Liver (tissue), 9 donors: ENCODE results near the gene CLIC6. TPM values are rescaled to one million over a fixed set of nuclear protein-coding genes. Genes with fewer than 3 reads are reported as not detected.

Experiments
- DNase-seq: peaks from one replicate; pipeline ENCODE4 v3.0.0-alpha.2; 2017; ENCODE audit warnings: low spot score
- H3K27ac ChIP-seq, 2 donors: one replicate each; pipeline ENCODE4 v1.7.0; 2013; ENCODE audit warnings: inconsistent platforms in 2 of 2, low read length in 2 of 2, control low read depth in 1 of 2, low read depth in 1 of 2, mild to moderate bottlenecking in 1 of 2
- H3K27me3 ChIP-seq, 4 donors: one replicate each; pipeline versions ENCODE4 v1.6.1 to v1.7.0; 2013; ENCODE audit warnings: low read length in 3 of 4, inconsistent platforms in 1 of 4, mild to moderate bottlenecking in 1 of 4, moderate library complexity in 1 of 4; ENCODE audit not compliant: control insufficient read depth in 4 of 4, insufficient read depth in 4 of 4
- H3K36me3 ChIP-seq, 4 donors: one replicate each; pipeline versions ENCODE4 v1.6.1 to v1.7.0; 2013; ENCODE audit warnings: low read length in 3 of 4, mild to moderate bottlenecking in 3 of 4, low read depth in 1 of 4, moderate library complexity in 1 of 4; ENCODE audit not compliant: control insufficient read depth in 4 of 4, insufficient read depth in 3 of 4
- H3K4me1 ChIP-seq, 4 donors: one replicate each; pipeline versions ENCODE4 v1.6.1 to v1.7.0; 2013; ENCODE audit warnings: low read length in 3 of 4, mild to moderate bottlenecking in 3 of 4, moderate library complexity in 1 of 4; ENCODE audit not compliant: control insufficient read depth in 4 of 4, insufficient read depth in 4 of 4
- H3K4me3 ChIP-seq, 3 donors: one replicate each; pipeline versions ENCODE4 v1.6.1 to v1.7.0; 2013; ENCODE audit warnings: low read length in 3 of 3, control low read depth in 1 of 3, low read depth in 1 of 3, mild to moderate bottlenecking in 1 of 3
- H3K9ac ChIP-seq, 2 donors: one replicate each; pipeline ENCODE4 v1.7.0; 2013; ENCODE audit warnings: low read length in 2 of 2, mild to moderate bottlenecking in 2 of 2, moderate library complexity in 2 of 2, control low read depth in 1 of 2, low read depth in 1 of 2
- H3K9me3 ChIP-seq, 4 donors: one replicate each; pipeline versions ENCODE4 v1.6.1 to v1.7.0; 2013; ENCODE audit warnings: low read length in 3 of 4; ENCODE audit not compliant: control insufficient read depth in 4 of 4
- EGR1 ChIP-seq, 2 donors: IDR thresholded peaks; 2 replicates each; pipeline ENCODE4 v1.6.1; 2016 to 2018; ENCODE audit warnings: antibody characterized with exemption in 2 of 2, low read depth in 2 of 2
- GABPA ChIP-seq, 2 donors: IDR thresholded peaks in 1 of 2; conservative IDR thresholded peaks in 1 of 2; 2 replicates each; pipeline ENCODE4 v1.6.1; 2016; ENCODE audit warnings: antibody characterized with exemption in 2 of 2, mild to moderate bottlenecking in 1 of 2, moderate library complexity in 1 of 2
- HNF4A ChIP-seq, 2 donors: conservative IDR thresholded peaks; 2 replicates each; pipeline ENCODE4 v1.6.1; 2016; ENCODE audit warnings: antibody characterized with exemption in 2 of 2, mild to moderate bottlenecking in 2 of 2
- RAD21 ChIP-seq, 2 donors: IDR thresholded peaks; 2 replicates each; pipeline ENCODE4 v1.6.1; 2016; ENCODE audit warnings: antibody characterized with exemption in 2 of 2, mild to moderate bottlenecking in 2 of 2
- RXRA ChIP-seq, 2 donors: IDR thresholded peaks; 2 replicates each; pipeline ENCODE4 v1.6.1; 2017 to 2018; ENCODE audit warnings: antibody characterized with exemption in 2 of 2, mild to moderate bottlenecking in 1 of 2
- SP1 ChIP-seq: IDR thresholded peaks from 2 replicates; pipeline ENCODE4 v1.6.1; 2018; ENCODE audit warnings: antibody characterized with exemption, mild to moderate bottlenecking
- TAF1 ChIP-seq: conservative IDR thresholded peaks from 2 replicates; pipeline ENCODE4 v1.6.1; 2016; ENCODE audit warnings: antibody characterized with exemption, mild to moderate bottlenecking
- YY1 ChIP-seq: IDR thresholded peaks from 2 replicates; pipeline ENCODE4 v1.6.1; 2016; ENCODE audit warnings: antibody characterized with exemption, mild to moderate bottlenecking
- WGBS: extraction: QIAGEN DNeasy Blood & Tissue Kit; methylation state at CpG from one replicate; pipeline ENCODE4 v1.1.7; 2013; 5-methylcytosine and 5-hydroxymethylcytosine counted together
- polyA plus RNA-seq, 2 donors: library from polyadenylated mRNA; stranded (reverse) in 1 of 2; unstranded in 1 of 2; fragments of 200-250 nt in 1 of 2; fragments of >200 nt in 1 of 2; fragmentation: Nextera tagmentation in 1 of 2; extraction: Ambion mirVana in 1 of 2; gene quantifications; one replicate each; pipeline versions ENCODE4 v1.2.1 to v1.2.3, GENCODE V29; 2013 to 2015
- total RNA-seq, 2 donors: library from RNA; depleted of rRNA; stranded (reverse); fragments of >200 nt; gene quantifications; one replicate each; pipeline ENCODE4 v1.2.3, GENCODE V29; 2014
- TF ChIP-seq, protein P1 (sequence below): fragments of 150-350 bp; IDR thresholded peaks from 2 replicates; pipeline ENCODE4 v1.5.1; 2017; ENCODE audit warnings: improper control_type of control experiment, low read depth, low read length; ENCODE audit not compliant: missing input control
- TF ChIP-seq, protein P2 (sequence below): IDR thresholded peaks from 2 replicates; pipeline ENCODE4 v1.6.1; 2016; ENCODE audit warnings: antibody characterized with exemption, mild to moderate bottlenecking
- TF ChIP-seq, protein P3 (sequence below): IDR thresholded peaks from 2 replicates; pipeline ENCODE4 v1.6.1; 2016; ENCODE audit warnings: antibody characterized with exemption
- donor health status: healthy.
- donor health status: healthy.
- donor health status: healthy.
- donor health status: healthy.
- donor health status: healthy.

Gene CLIC6
- total and polyA plus RNA-seq, 4 donors, result 0.05 to 0.59 (median 0.23) TPM

DNA sequence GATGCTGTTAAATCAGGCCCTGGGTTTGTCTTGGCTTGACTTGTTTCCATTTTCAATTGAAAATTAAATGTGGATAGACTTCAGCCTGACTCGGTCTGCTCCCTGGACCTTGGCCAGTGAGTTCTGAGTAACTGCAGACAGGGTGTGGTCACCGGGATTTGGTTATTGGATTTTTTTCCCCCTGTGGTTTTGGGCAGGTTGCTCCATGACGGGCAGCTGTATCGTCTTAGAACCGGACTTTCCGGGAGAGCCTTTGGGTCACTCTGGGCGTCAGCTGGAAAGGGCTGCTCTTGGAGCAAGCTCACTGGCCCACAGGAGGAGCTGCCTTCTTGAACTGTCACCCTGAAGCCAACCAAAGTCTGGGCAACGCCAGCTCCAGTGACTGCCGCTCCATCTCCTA, 75.0 kb downstream of the CLIC6 start (continued):
- TF ChIP-seq, protein P1, sequence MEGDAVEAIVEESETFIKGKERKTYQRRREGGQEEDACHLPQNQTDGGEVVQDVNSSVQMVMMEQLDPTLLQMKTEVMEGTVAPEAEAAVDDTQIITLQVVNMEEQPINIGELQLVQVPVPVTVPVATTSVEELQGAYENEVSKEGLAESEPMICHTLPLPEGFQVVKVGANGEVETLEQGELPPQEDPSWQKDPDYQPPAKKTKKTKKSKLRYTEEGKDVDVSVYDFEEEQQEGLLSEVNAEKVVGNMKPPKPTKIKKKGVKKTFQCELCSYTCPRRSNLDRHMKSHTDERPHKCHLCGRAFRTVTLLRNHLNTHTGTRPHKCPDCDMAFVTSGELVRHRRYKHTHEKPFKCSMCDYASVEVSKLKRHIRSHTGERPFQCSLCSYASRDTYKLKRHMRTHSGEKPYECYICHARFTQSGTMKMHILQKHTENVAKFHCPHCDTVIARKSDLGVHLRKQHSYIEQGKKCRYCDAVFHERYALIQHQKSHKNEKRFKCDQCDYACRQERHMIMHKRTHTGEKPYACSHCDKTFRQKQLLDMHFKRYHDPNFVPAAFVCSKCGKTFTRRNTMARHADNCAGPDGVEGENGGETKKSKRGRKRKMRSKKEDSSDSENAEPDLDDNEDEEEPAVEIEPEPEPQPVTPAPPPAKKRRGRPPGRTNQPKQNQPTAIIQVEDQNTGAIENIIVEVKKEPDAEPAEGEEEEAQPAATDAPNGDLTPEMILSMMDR, result no peak

DNA sequence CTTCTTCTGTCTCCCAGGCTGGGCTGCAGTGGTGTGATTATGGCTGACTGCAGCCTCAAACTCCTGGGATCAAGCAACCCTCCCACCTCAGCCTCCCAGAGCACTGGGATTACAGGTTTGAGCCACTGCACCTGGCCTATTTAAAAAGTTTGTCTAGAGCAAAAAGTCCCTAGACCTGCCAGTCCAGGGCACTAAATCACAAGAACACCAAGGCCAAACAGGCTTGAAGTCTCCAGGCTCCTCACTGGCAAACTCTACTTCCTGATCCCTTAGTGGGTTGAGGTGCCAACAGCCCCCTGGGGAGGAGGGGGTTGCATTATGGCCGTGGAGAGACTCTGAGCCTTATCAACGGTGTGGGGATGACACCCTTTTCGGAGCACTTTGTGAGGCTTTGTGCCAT, 76.0 kb downstream of the CLIC6 start:
- H3K9ac ChIP-seq, result no peak overlapping the region
- no peaks in the 10 kb centered on the region for H3K27me3 ChIP-seq
- H3K4me1 ChIP-seq, result peaks cover 0 to 4% (median 0%) of the 10 kb centered on the region in 4 donors
- no peak overlapping the region for H3K4me3 ChIP-seq
- H3K27ac ChIP-seq, result no peak overlapping the region
- DNase-seq, result no peak
- H3K9me3 ChIP-seq, result no peaks in the 10 kb centered on the region
- TF ChIP-seq YY1 (no peak), HNF4A (conservative IDR thresholded peaks at IDR 0.05) (no peak), SP1 (no peak)
- TF ChIP-seq, protein P2, sequence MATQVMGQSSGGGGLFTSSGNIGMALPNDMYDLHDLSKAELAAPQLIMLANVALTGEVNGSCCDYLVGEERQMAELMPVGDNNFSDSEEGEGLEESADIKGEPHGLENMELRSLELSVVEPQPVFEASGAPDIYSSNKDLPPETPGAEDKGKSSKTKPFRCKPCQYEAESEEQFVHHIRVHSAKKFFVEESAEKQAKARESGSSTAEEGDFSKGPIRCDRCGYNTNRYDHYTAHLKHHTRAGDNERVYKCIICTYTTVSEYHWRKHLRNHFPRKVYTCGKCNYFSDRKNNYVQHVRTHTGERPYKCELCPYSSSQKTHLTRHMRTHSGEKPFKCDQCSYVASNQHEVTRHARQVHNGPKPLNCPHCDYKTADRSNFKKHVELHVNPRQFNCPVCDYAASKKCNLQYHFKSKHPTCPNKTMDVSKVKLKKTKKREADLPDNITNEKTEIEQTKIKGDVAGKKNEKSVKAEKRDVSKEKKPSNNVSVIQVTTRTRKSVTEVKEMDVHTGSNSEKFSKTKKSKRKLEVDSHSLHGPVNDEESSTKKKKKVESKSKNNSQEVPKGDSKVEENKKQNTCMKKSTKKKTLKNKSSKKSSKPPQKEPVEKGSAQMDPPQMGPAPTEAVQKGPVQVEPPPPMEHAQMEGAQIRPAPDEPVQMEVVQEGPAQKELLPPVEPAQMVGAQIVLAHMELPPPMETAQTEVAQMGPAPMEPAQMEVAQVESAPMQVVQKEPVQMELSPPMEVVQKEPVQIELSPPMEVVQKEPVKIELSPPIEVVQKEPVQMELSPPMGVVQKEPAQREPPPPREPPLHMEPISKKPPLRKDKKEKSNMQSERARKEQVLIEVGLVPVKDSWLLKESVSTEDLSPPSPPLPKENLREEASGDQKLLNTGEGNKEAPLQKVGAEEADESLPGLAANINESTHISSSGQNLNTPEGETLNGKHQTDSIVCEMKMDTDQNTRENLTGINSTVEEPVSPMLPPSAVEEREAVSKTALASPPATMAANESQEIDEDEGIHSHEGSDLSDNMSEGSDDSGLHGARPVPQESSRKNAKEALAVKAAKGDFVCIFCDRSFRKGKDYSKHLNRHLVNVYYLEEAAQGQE, result no peak
- TF ChIP-seq, protein P3, sequence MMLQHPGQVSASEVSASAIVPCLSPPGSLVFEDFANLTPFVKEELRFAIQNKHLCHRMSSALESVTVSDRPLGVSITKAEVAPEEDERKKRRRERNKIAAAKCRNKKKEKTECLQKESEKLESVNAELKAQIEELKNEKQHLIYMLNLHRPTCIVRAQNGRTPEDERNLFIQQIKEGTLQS, result no peak
- H3K36me3 ChIP-seq, result no peaks in the 10 kb centered on the region
- WGBS, result 12% methylated on average over 3 of the region's 3 CpGs

DNA sequence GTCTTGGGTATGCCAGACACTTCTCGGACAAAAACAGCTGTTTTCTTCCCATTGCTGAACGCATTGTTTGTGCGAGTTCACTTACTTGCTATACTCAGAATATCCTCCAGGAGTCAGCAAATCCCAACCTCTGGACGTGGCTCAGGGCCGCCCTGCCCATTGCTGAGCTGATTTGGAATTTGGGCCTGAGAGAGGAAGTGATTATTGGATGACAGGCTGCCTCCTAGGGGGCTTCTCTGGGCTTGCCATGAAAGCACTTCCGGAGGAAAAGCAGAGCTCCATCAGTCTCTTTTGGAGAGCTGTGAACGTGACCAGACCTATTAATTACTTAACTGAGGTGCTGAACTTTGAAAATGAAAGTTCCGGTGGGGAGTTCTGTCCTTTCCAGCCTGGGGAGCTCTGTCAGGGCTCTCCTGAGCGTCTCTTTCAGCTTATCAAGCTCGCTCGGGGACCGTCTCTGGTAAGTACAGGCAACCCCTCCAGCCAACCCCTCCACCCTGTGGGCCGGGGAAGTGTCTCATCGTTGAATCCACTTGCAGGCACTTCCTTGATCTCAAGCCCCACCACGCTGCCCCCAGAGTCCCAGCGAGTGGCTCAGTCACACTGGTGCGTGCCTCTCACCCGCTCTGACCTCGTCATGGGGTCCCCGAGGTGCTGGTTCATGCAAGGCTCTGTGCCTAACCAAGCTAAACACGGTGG, 76.9 kb downstream of the CLIC6 start:
- H3K27ac ChIP-seq, result no peak overlapping the region
- no peak overlapping the region for H3K4me3 ChIP-seq
- peaks cover 0 to 4% (median 0%) of the 10 kb centered on the region in 4 donors for H3K4me1 ChIP-seq
- peak; percentile 57 for DNase-seq
- 53% methylated on average over 21 of the region's 21 CpGs for WGBS
- no peaks in the 10 kb centered on the region for H3K36me3 ChIP-seq
- no peaks in the 10 kb centered on the region for H3K9me3 ChIP-seq
- TF ChIP-seq TAF1 (no peak), RXRA (IDR thresholded peaks at IDR 0.05) (peak in 1 of 2 donors; percentile 12), EGR1 (IDR thresholded peaks at IDR 0.05; ENCODE audit: low read depth in 2 of 2) (no peak), RAD21 (IDR thresholded peaks at IDR 0.05) (peak; percentile 99), GABPA (IDR thresholded peaks at IDR 0.05 in 1 of 2, conservative IDR thresholded peaks at IDR 0.05 in 1 of 2) (peak in 1 of 2 donors; percentile 28)
- TF ChIP-seq, protein P1, result peak; percentile 94
- no peak overlapping the region for H3K9ac ChIP-seq
- no peaks in the 10 kb centered on the region for H3K27me3 ChIP-seq
